Stomach (tissue), 4 donors: ENCODE measurements around the gene ZNF263.

Experiments used
- EP300 ChIP-seq: sonication (generic); formaldehyde crosslinking; IDR thresholded peaks from one replicate; pipeline ENCODE4 v1.6.1; 2017; ENCODE audit warnings: antibody characterized with exemption
- POLR2A ChIP-seq, 4 donors: fragments of 450-650 bp; IDR thresholded peaks; one replicate each; pipeline ENCODE4 v1.6.1; 2016; ENCODE audit warnings: antibody characterized with exemption in 4 of 4, control low read depth in 2 of 4, mild to moderate bottlenecking in 1 of 4, moderate library complexity in 1 of 4
- TF ChIP-seq, protein P1 (sequence below), 7 experiments: fragments of 450-650 bp in 4 of 7; fragments of 200-600 bp in 3 of 7; sonication (generic) in 3 of 7; IDR thresholded peaks; one replicate each; pipeline ENCODE4 v1.5.1; 2016 to 2019; ENCODE audit warnings: antibody characterized with exemption in 7 of 7, control low read depth in 2 of 7, mild to moderate bottlenecking in 1 of 7

DNA sequence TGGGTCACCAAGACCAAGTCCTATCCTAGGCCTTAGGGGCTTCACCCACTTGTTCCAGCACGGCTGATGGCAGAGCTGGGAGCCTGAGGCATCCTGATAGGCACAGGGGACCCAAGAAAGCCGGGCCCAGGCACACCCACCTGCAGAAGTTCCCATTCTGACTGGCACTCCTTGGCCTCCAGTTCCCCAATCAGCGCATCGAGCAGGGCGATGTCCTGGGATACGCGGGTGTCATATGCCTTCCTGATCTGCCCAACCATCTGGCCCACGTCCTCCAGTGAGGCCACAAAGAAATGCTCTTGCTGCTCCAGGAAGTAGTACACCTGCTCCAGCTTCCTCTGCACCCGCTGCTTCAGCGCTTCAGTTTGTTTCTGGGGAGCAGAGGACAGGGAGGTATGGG, 36.4 kb upstream of the ZNF263 start:
- TF ChIP-seq, protein P1, sequence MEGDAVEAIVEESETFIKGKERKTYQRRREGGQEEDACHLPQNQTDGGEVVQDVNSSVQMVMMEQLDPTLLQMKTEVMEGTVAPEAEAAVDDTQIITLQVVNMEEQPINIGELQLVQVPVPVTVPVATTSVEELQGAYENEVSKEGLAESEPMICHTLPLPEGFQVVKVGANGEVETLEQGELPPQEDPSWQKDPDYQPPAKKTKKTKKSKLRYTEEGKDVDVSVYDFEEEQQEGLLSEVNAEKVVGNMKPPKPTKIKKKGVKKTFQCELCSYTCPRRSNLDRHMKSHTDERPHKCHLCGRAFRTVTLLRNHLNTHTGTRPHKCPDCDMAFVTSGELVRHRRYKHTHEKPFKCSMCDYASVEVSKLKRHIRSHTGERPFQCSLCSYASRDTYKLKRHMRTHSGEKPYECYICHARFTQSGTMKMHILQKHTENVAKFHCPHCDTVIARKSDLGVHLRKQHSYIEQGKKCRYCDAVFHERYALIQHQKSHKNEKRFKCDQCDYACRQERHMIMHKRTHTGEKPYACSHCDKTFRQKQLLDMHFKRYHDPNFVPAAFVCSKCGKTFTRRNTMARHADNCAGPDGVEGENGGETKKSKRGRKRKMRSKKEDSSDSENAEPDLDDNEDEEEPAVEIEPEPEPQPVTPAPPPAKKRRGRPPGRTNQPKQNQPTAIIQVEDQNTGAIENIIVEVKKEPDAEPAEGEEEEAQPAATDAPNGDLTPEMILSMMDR (IDR thresholded peaks at IDR 0.05), result no peak
- TF ChIP-seq POLR2A (IDR thresholded peaks at IDR 0.05) (no peak), EP300 (no peak)
